Glutamatergic neuron (in vitro differentiated cells): Measurements from ENCODE around the gene CYGB. TPM values are rescaled to one million over a fixed set of nuclear protein-coding genes. Genes with fewer than 3 reads are reported as not detected.

Source experiments
- DNase-seq: peaks from one replicate; pipeline ENCODE4 v3.0.0; 2022
- H3K27ac Mint-ChIP-seq: one replicate; pipeline ENCODE4 v1.8.0; 2020; ENCODE audit warnings: mild to moderate bottlenecking, mixed read lengths, inconsistent platforms; ENCODE audit not compliant: unreplicated experiment
- H3K27me3 Mint-ChIP-seq: one replicate; pipeline ENCODE4 v1.8.0; 2020; ENCODE audit warnings: mild to moderate bottlenecking, moderate library complexity, mixed read lengths, inconsistent platforms; ENCODE audit not compliant: unreplicated experiment
- H3K36me3 Mint-ChIP-seq: one replicate; pipeline ENCODE4 v1.8.0; 2020; ENCODE audit warnings: mild to moderate bottlenecking, mixed read lengths, inconsistent platforms; ENCODE audit not compliant: unreplicated experiment
- H3K4me1 Mint-ChIP-seq: one replicate; pipeline ENCODE4 v1.8.0; 2020; ENCODE audit warnings: mild to moderate bottlenecking, low read depth, mixed read lengths, inconsistent platforms; ENCODE audit not compliant: unreplicated experiment
- H3K4me3 Mint-ChIP-seq: one replicate; pipeline ENCODE4 v1.8.0; 2020; ENCODE audit warnings: mild to moderate bottlenecking, mixed read lengths, inconsistent platforms; ENCODE audit not compliant: unreplicated experiment
- H3K9me3 Mint-ChIP-seq: one replicate; pipeline ENCODE4 v1.8.0; 2020; ENCODE audit warnings: mild to moderate bottlenecking, moderate library complexity, mixed read lengths, inconsistent platforms; ENCODE audit not compliant: unreplicated experiment
- CTCF ChIP-seq: fragments of 200-600 bp; sonication (generic); IDR thresholded peaks from one replicate; pipeline ENCODE4 v1.5.0; 2021; ENCODE audit not compliant: partially characterized antibody, unreplicated experiment
- total RNA-seq: library from RNA; stranded (reverse); fragmentation: NEBNext Ultra II Directional; extraction: Animal tissue kit (Norgen Biotek cat#: 25700); gene quantifications from one replicate; pipeline ENCODE4 v1.2.1, GENCODE V29; 2021; ENCODE audit not compliant: unreplicated experiment

The CYGB gene
- total RNA-seq, 1 donor from 2014 or later: 20.4 TPM

- no peak for DNase-seq
- Mint-ChIP-seq H3K4me1 (peaks cover 23% of the 10 kb centered on the region), H3K36me3 (no peaks in the 10 kb centered on the region), H3K9me3 (peaks cover 3% of the 10 kb centered on the region), H3K4me3 (no peak overlapping the region), H3K27me3 (peaks cover 6% of the 10 kb centered on the region), H3K27ac (peak overlapping the region; percentile 5)
- TF ChIP-seq CTCF: no peak
Measured at GRCh38 chr17:76532072-76532651, 5.3 kb downstream of the CYGB start.

GRCh38 chr17:76531486-76532038 lies 5.9 kb downstream of the CYGB start:
- peaks cover 23% of the 10 kb centered on the region for H3K4me1 Mint-ChIP-seq
- peaks cover 7% of the 10 kb centered on the region for H3K27me3 Mint-ChIP-seq
- TF ChIP-seq CTCF: no peak
- peak overlapping the region; percentile 5 for H3K27ac Mint-ChIP-seq
- H3K4me3 Mint-ChIP-seq: no peak overlapping the region
- peaks cover 3% of the 10 kb centered on the region for H3K9me3 Mint-ChIP-seq
- DNase-seq: no peak
- H3K36me3 Mint-ChIP-seq: no peaks in the 10 kb centered on the region

- DNase-seq: no peak
- H3K4me1 Mint-ChIP-seq: peaks cover 22% of the 10 kb centered on the region
- H3K4me3 Mint-ChIP-seq: no peak overlapping the region
- H3K27me3 Mint-ChIP-seq: peaks cover 5% of the 10 kb centered on the region
- no peaks in the 10 kb centered on the region for H3K36me3 Mint-ChIP-seq
- TF ChIP-seq CTCF: no peak
- H3K27ac Mint-ChIP-seq: no peak overlapping the region
- H3K9me3 Mint-ChIP-seq: peaks cover 3% of the 10 kb centered on the region
Measured at GRCh38 chr17:76530811-76531485, 6.6 kb downstream of the CYGB start.

- Mint-ChIP-seq H3K4me3 (peak overlapping the region; percentile 59), H3K27ac (peak overlapping the region; percentile 77), H3K4me1 (peaks cover 21% of the 10 kb centered on the region), H3K9me3 (peaks cover 3% of the 10 kb centered on the region), H3K36me3 (no peaks in the 10 kb centered on the region), H3K27me3 (peaks cover 4% of the 10 kb centered on the region)
- DNase-seq: no peak
- no peak for TF ChIP-seq CTCF
Measured at GRCh38 chr17:76530095-76530723, 7.3 kb downstream of the CYGB start.
